Nephron (organoid): ENCODE measurements around the gene DCDC2.

Source experiments
- H3K27ac Mint-ChIP-seq, 3 experiments: 2 replicates each; pipeline ENCODE4 v1.8.0; 2020; ENCODE audit warnings: mixed read lengths in 3 of 3, mild to moderate bottlenecking in 2 of 3, moderate library complexity in 1 of 3
- H3K27me3 Mint-ChIP-seq: 2 replicates; pipeline ENCODE4 v1.8.0; 2021; ENCODE audit warnings: low read depth, mild to moderate bottlenecking, moderate library complexity, mixed read lengths
- H3K36me3 Mint-ChIP-seq: 2 replicates; pipeline ENCODE4 v1.8.0; 2020; ENCODE audit warnings: low read depth, mixed read lengths
- H3K4me1 Mint-ChIP-seq: 2 replicates; pipeline ENCODE4 v1.8.0; 2020; ENCODE audit warnings: mixed read lengths
- H3K4me3 Mint-ChIP-seq, 3 experiments: 2 replicates each; pipeline ENCODE4 v1.8.0; 2020; ENCODE audit warnings: mild to moderate bottlenecking in 3 of 3, mixed read lengths in 3 of 3, moderate library complexity in 2 of 3
- H3K9me3 Mint-ChIP-seq: 2 replicates; pipeline ENCODE4 v1.8.0; 2020; ENCODE audit warnings: mixed read lengths
- TF ChIP-seq, protein P1 (sequence below), 3 experiments: fragments of 200-600 bp; sonication (generic); IDR thresholded peaks; one replicate each; pipeline ENCODE4 v1.5.0; 2021; ENCODE audit warnings: antibody characterized with exemption in 3 of 3; ENCODE audit not compliant: unreplicated experiment in 3 of 3

Gene DCDC2

DNA sequence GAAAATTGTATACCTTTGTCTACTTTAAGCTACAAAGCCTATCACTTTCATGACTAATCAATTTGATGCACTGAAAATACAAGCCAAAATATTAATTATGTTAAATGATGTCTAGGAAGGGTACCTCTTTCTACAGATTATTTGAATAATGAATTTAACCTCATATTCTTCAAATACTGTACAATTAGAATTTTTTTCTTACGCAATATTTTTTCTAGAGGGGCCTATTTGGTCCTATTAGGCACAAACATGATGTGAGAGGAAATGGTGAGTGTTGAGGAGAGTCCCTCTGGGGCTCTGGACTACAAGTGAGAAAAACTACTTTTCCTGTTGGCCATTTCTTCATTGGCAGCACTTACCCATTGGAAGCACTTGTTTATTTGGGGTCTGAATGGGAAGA is 5.4 kb downstream of the DCDC2 start:
- Mint-ChIP-seq H3K27me3 (peaks cover 9% of the 10 kb centered on the region), H3K4me3 (no peak overlapping the region), H3K9me3 (no peaks in the 10 kb centered on the region), H3K4me1 (no peaks in the 10 kb centered on the region), H3K36me3 (peaks cover 13% of the 10 kb centered on the region), H3K27ac (no peak overlapping the region)
- TF ChIP-seq, protein P1, sequence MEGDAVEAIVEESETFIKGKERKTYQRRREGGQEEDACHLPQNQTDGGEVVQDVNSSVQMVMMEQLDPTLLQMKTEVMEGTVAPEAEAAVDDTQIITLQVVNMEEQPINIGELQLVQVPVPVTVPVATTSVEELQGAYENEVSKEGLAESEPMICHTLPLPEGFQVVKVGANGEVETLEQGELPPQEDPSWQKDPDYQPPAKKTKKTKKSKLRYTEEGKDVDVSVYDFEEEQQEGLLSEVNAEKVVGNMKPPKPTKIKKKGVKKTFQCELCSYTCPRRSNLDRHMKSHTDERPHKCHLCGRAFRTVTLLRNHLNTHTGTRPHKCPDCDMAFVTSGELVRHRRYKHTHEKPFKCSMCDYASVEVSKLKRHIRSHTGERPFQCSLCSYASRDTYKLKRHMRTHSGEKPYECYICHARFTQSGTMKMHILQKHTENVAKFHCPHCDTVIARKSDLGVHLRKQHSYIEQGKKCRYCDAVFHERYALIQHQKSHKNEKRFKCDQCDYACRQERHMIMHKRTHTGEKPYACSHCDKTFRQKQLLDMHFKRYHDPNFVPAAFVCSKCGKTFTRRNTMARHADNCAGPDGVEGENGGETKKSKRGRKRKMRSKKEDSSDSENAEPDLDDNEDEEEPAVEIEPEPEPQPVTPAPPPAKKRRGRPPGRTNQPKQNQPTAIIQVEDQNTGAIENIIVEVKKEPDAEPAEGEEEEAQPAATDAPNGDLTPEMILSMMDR (IDR thresholded peaks at IDR 0.05; ENCODE audit: unreplicated experiment in 3 of 3), result no peak

DNA sequence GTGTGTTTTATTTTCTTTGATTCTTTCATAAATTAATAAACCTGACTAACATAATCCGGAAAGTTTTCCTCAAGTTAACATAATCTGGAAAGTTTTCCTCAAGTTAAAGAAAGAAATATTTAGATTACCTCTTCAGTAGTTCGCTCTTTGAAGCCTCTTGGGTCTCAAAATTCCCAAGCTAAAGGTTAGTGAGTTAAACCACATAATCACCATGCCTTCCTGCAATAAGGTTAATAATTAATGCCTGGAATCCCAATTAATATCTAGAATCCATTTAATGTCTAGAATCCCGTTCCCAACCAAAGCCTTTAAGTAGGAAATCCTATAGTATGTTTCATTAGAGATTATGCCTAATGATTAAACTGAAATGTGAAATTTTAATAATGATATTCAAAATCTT is 12.9 kb downstream of the DCDC2 start:
- Mint-ChIP-seq H3K9me3 (no peaks in the 10 kb centered on the region), H3K27me3 (peaks cover 3% of the 10 kb centered on the region), H3K27ac (peak overlapping the region; percentile 83 to 97 (median 87)), H3K4me1 (peaks cover 14% of the 10 kb centered on the region), H3K36me3 (peaks cover 14% of the 10 kb centered on the region), H3K4me3 (peak overlapping the region in 1 of 3 experiments; percentile 71)
- TF ChIP-seq, protein P1 (IDR thresholded peaks at IDR 0.05; ENCODE audit: unreplicated experiment in 3 of 3), result no peak

DNA sequence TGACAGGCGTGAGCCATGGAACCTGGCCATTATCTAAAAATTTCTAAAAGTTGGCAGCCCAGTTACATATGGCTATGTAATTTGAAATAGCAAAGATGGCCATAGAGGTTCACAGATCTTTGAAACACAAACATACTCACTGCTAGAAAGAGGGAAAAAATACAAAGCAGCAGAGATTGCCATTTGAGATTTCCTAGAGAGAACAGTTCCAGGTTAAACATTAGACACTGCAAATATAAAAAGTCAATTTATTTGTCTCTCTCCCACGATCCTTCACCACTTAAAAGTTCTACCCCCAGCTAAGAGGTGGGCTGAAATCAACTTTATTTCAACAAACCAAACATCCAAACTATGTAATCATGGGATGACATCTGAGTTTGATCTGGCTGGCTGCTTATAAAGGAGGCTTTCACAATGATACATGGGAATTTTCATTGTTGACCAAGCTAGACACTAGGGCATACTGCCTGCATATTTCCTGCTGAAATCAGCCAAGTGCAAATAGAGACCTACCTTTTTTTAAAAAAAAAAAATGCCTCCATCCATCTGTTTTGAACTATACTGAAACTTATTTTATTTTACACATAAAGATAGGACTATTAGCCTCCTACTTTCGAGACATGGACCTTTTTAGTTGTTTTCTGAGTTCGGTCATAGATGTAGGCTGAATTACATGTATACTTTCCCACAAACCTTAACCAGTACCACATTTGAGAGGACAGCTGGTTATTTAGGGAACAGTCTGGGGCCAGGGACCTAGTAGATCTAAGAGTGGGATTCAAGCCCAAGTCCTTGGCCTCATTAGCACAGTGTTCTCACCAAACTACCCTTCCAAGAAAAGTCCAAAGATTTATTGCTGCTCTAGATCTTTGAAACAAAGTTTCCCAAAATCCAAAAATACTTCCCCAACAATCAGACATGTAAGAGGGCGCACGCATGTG is 16.6 kb downstream of the DCDC2 start:
- Mint-ChIP-seq H3K4me3 (no peak overlapping the region), H3K9me3 (peaks cover 12% of the 10 kb centered on the region), H3K4me1 (peaks cover 14% of the 10 kb centered on the region), H3K27me3 (peaks cover 3% of the 10 kb centered on the region), H3K27ac (peak overlapping the region; percentile 58 to 95 (median 82)), H3K36me3 (peaks cover 35% of the 10 kb centered on the region)
- TF ChIP-seq, protein P1 (IDR thresholded peaks at IDR 0.05; ENCODE audit: unreplicated experiment in 3 of 3), result no peak

DNA sequence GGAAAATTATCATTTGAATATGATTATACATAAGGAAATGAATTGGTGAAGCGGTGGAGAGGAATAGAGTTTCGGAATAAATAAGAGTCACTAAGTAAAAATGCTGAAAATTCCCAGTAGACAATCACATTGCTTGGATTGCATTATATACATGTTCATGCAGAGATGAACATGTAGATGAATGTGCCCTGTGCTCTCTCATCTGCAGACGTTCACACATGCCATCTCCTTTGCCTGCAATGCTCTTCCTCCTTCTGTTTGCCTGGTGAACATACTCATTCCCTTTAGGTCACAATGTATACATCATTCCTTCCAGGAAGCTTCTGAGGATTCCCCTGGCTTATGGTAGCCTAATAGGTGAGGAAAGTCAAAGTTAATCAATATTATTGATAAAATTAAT is 17.9 kb downstream of the DCDC2 start:
- H3K27me3 Mint-ChIP-seq, result no peaks in the 10 kb centered on the region
- H3K9me3 Mint-ChIP-seq, result peaks cover 12% of the 10 kb centered on the region
- H3K36me3 Mint-ChIP-seq, result peaks cover 26% of the 10 kb centered on the region
- no peak overlapping the region for H3K4me3 Mint-ChIP-seq
- TF ChIP-seq, protein P1 (IDR thresholded peaks at IDR 0.05; ENCODE audit: unreplicated experiment in 3 of 3), result no peak
- H3K27ac Mint-ChIP-seq, result peak overlapping the region in 1 of 3 experiments; percentile 25
- peaks cover 14% of the 10 kb centered on the region for H3K4me1 Mint-ChIP-seq

DNA sequence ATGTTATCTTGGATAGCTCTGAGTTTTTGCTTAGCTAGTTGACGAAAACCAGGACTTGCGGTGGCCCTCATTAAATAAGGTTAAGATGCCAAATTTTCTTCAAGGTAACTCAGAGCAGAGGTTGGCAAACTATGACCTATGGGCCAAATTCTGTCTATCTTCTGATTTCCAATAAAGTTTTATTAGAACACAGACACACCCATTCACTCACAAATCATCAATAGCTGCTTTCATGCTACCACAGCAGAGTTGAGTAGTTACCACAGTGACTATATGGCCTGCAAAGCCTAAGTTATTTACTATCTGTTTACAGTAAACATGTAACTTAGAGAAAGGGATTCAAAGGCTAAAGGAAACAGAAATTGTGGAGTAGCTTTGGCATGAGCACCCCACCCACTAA is 23.6 kb downstream of the DCDC2 start:
- H3K36me3 Mint-ChIP-seq, result peaks cover 22% of the 10 kb centered on the region
- no peak overlapping the region for H3K4me3 Mint-ChIP-seq
- peaks cover 12% of the 10 kb centered on the region for H3K9me3 Mint-ChIP-seq
- TF ChIP-seq, protein P1 (IDR thresholded peaks at IDR 0.05; ENCODE audit: unreplicated experiment in 3 of 3), result no peak
- no peak overlapping the region for H3K27ac Mint-ChIP-seq
- peaks cover 5% of the 10 kb centered on the region for H3K4me1 Mint-ChIP-seq
- no peaks in the 10 kb centered on the region for H3K27me3 Mint-ChIP-seq
